CD4-positive, alpha-beta T cell (primary cell): ENCODE data around the gene PLOD1. TPM values are rescaled to one million over a fixed set of nuclear protein-coding genes. Genes with fewer than 3 reads are reported as not detected.

Experiments used
- ATAC-seq: fragments of 200-7000 bp; cut with Tn5 transposase; one replicate; pipeline ENCODE4 v1.10.0; 2022; ENCODE audit warnings: mild to moderate bottlenecking; ENCODE audit not compliant: poor library complexity
- CTCF ChIA-PET: fragments of 350-600 bp; sonication (Branson Sonifier 250); formaldehyde crosslinking; loops from one replicate; lab custom pipeline; 2021; ENCODE audit warnings: antibody characterized with exemption, inconsistent platforms; lab: Charles Lee
- POLR2A ChIA-PET: fragments of 350-600 bp; sonication (Branson Sonifier 250); formaldehyde crosslinking; loops from one replicate; lab custom pipeline; 2021; ENCODE audit warnings: antibody characterized with exemption, inconsistent platforms; lab: Charles Lee
- DNase-seq, 14 experiments: peaks; one replicate each; pipeline ENCODE4 v3.0.0-alpha.2; 2013 to 2020; ENCODE audit warnings: mixed read lengths in 2 of 14
- H3K27ac ChIP-seq, 2 donors: one replicate each; pipeline versions ENCODE4 v1.5.1 to v1.7.0; 2013; ENCODE audit warnings: low read length in 2 of 2, low read depth in 1 of 2, mild to moderate bottlenecking in 1 of 2
- H3K27me3 ChIP-seq, 2 experiments: 1 replicate in 1 of 2; 2 replicates in 1 of 2; pipeline versions ENCODE4 v1.6.1 to v1.7.0; 2013; ENCODE audit warnings: low read length in 2 of 2, control low read depth in 1 of 2, mild to moderate bottlenecking in 1 of 2, moderate library complexity in 1 of 2; ENCODE audit not compliant: insufficient read depth in 2 of 2, control insufficient read depth in 1 of 2
- H3K36me3 ChIP-seq: one replicate; pipeline ENCODE4 v1.6.1; 2013; ENCODE audit warnings: low read length, control low read depth; ENCODE audit not compliant: insufficient read depth
- H3K4me1 ChIP-seq: one replicate; pipeline ENCODE4 v1.6.1; 2013; ENCODE audit warnings: low read length, control low read depth; ENCODE audit not compliant: insufficient read depth
- H3K4me3 ChIP-seq: one replicate; pipeline ENCODE4 v1.5.1; 2013; ENCODE audit warnings: mild to moderate bottlenecking, low read length, moderate library complexity
- H3K9me3 ChIP-seq, 2 experiments: 1 replicate in 1 of 2; 2 replicates in 1 of 2; pipeline versions ENCODE4 v1.6.1 to v1.7.0; 2013; ENCODE audit warnings: low read length in 2 of 2, mild to moderate bottlenecking in 2 of 2, control low read depth in 1 of 2, moderate library complexity in 1 of 2; ENCODE audit not compliant: control insufficient read depth in 1 of 2, insufficient read depth in 1 of 2
- H3K27ac Mint-ChIP-seq: one replicate; pipeline ENCODE4 v1.8.0; 2020; ENCODE audit warnings: mixed read lengths
- H3K27me3 Mint-ChIP-seq: one replicate; pipeline ENCODE4 v1.8.0; 2021; ENCODE audit warnings: mixed read lengths
- H3K36me3 Mint-ChIP-seq: one replicate; pipeline ENCODE4 v1.8.0; 2021; ENCODE audit warnings: low read depth, mixed read lengths
- H3K4me1 Mint-ChIP-seq: one replicate; pipeline ENCODE4 v1.8.0; 2021; ENCODE audit warnings: low read depth, mixed read lengths
- H3K4me3 Mint-ChIP-seq: one replicate; pipeline ENCODE4 v1.8.0; 2020; ENCODE audit warnings: mild to moderate bottlenecking, mixed read lengths
- H3K9me3 Mint-ChIP-seq: one replicate; pipeline ENCODE4 v1.8.0; 2020; ENCODE audit warnings: mixed read lengths
- CTCF ChIP-seq: fragments of 200-600 bp; IDR thresholded peaks from one replicate; pipeline ENCODE4 v1.8.0; 2022; ENCODE audit warnings: antibody characterized with exemption, mild to moderate bottlenecking
- intact Hi-C, 2 experiments: fragments of 100-400 bp; cut with DNase I in 1 of 2; cut with micrococcal nuclease in 1 of 2; formaldehyde crosslinking; loops; one replicate each; pipeline versions ENCODE4 v1.15.1 to v1.9.0; 2023 to 2025; cut with DNase I, micrococcal nuclease
- total RNA-seq, 174 experiments: library from RNA in 2 of 174; stranded (reverse) in 2 of 174; gene quantifications; one replicate each; pipeline ENCODE4 v1.2.3 and lab custom pipeline; 2021 to 2026

Gene PLOD1
- total RNA-seq, 2 experiments from 2014 or later: 1.6 to 1.8 TPM

GRCh38 chr1:11984121-11984520 lies 49.6 kb downstream of the PLOD1 start:
- Mint-ChIP-seq H3K27me3 (no peaks in the 10 kb centered on the region), H3K4me3 (peak overlapping the region; percentile 9), H3K4me1 (peaks cover 52% of the 10 kb centered on the region), H3K27ac (peak overlapping the region; percentile 18), H3K9me3 (no peaks in the 10 kb centered on the region), H3K36me3 (peaks cover 48% of the 10 kb centered on the region)
- TF ChIP-seq CTCF: no peak
- DNase-seq: no peak
- H3K4me1 ChIP-seq: peaks cover 24% of the 10 kb centered on the region
- CTCF ChIA-PET: no interaction called here
- no peak overlapping the region for H3K4me3 ChIP-seq
- POLR2A ChIA-PET: interaction anchor here (1.8 kb wide), 1 partner anchor 76 kb away, joined by 7 read pairs; no protein-coding TSS in a partner anchor
- H3K36me3 ChIP-seq: peaks cover 34% of the 10 kb centered on the region
- ATAC-seq: no peak
- H3K27ac ChIP-seq: no peak overlapping the region
- H3K27me3 ChIP-seq: no peaks in the 10 kb centered on the region
- intact Hi-C loops: loop anchor here in 1 of 2 experiments (5.0 kb wide), 3 partner anchors 72 to 243 kb away; no protein-coding TSS in a partner anchor
- no peaks in the 10 kb centered on the region for H3K9me3 ChIP-seq

DNA sequence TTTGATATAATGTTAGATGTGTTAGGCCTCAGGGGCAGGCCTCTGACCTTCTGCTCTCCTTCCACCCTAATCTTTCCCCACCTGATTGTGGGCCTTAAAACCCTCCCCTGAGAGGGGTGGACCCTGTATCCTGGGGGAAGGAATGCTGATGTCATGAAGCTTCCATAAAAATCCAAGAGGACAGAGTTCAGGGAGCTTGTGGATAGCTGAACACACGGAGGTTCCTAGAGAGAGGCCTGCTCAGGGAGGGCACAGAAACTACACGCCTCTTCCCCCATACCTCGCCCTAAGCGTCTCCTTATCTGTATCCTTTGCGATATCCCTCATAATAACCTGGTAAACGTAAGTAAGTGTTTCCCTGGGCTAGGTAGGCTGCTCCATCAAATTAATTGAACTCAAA lies 50.1 kb downstream of the PLOD1 start:
- ATAC-seq (no peak), DNase-seq (no peak)
- Mint-ChIP-seq H3K36me3 (peaks cover 52% of the 10 kb centered on the region), H3K27ac (peak overlapping the region; percentile 18), H3K27me3 (no peaks in the 10 kb centered on the region), H3K4me3 (peak overlapping the region; percentile 9), H3K4me1 (peaks cover 50% of the 10 kb centered on the region), H3K9me3 (no peaks in the 10 kb centered on the region)
- Histone ChIP-seq H3K27me3 (no peaks in the 10 kb centered on the region), H3K27ac (no peak overlapping the region), H3K4me1 (peaks cover 20% of the 10 kb centered on the region), H3K4me3 (no peak overlapping the region), H3K36me3 (peaks cover 38% of the 10 kb centered on the region), H3K9me3 (no peaks in the 10 kb centered on the region)
- CTCF ChIA-PET: no interaction called here
- POLR2A ChIA-PET: interaction anchor here (1.8 kb wide), 1 partner anchor 77 kb away, joined by 7 read pairs; no protein-coding TSS in a partner anchor
- intact Hi-C loops: loop anchor here in 1 of 2 experiments (5.0 kb wide), 3 partner anchors 72 to 243 kb away; no protein-coding TSS in a partner anchor
- no peak for TF ChIP-seq CTCF

GRCh38 chr1:11985171-11985570 lies 50.7 kb downstream of the PLOD1 start:
- ATAC-seq: no peak
- H3K4me3 ChIP-seq: no peak overlapping the region
- H3K9me3 Mint-ChIP-seq: no peaks in the 10 kb centered on the region
- H3K4me1 Mint-ChIP-seq: peaks cover 44% of the 10 kb centered on the region
- intact Hi-C loops: no loop called here
- no peak for TF ChIP-seq CTCF
- H3K36me3 ChIP-seq: peaks cover 44% of the 10 kb centered on the region
- H3K36me3 Mint-ChIP-seq: peaks cover 58% of the 10 kb centered on the region
- peaks cover 16% of the 10 kb centered on the region for H3K4me1 ChIP-seq
- DNase-seq: no peak
- no peaks in the 10 kb centered on the region for H3K9me3 ChIP-seq
- no peak overlapping the region for H3K4me3 Mint-ChIP-seq
- no peak overlapping the region for H3K27ac ChIP-seq
- no peak overlapping the region for H3K27ac Mint-ChIP-seq
- POLR2A ChIA-PET: no interaction called here
- H3K27me3 ChIP-seq: no peaks in the 10 kb centered on the region
- CTCF ChIA-PET: no interaction called here
- no peaks in the 10 kb centered on the region for H3K27me3 Mint-ChIP-seq
